K562 (cell line): Measurements from ENCODE around the gene KIAA1614.

Experiments
- CAMTA2 ChIP-seq: fragments of 250-450 bp; sonication (Bioruptor Pico); conservative IDR thresholded peaks from 2 replicates; pipeline ENCODE4 v1.5.1; 2022
- CREBBP ChIP-seq: IDR thresholded peaks from one replicate; pipeline ENCODE4 v1.6.1; 2012; ENCODE audit warnings: low read depth, mild to moderate bottlenecking, control low read depth, inconsistent platforms, low read length
- E2F5 ChIP-seq: sonication (generic); formaldehyde crosslinking; IDR thresholded peaks from 2 replicates; pipeline ENCODE4 v1.8.0; 2022; ENCODE audit warnings: mild to moderate bottlenecking, missing genetic modification reagents
- EP300 ChIP-seq: IDR thresholded peaks from 2 replicates; pipeline ENCODE4 v1.6.1; 2012; ENCODE audit warnings: low read length, improper control_type of control experiment
- JUND ChIP-seq, 2 experiments: IDR thresholded peaks; 2 replicates in 1 of 2; 3 replicates in 1 of 2; pipeline ENCODE4 v1.6.1; 2011; ENCODE audit warnings: borderline replicate concordance in 2 of 2, low read depth in 2 of 2, low read length in 2 of 2, improper control_type of control experiment in 1 of 2, missing biosample characterization in 1 of 2, missing genetic modification characterization in 1 of 2, missing genetic modification reagents in 1 of 2
- POLR2AphosphoS2 ChIP-seq: IDR thresholded peaks from 2 replicates; pipeline ENCODE4 v1.6.1; 2012; ENCODE audit warnings: low read length, improper control_type of control experiment
- ZNF12 ChIP-seq: sonication (generic); formaldehyde crosslinking; IDR thresholded peaks from 2 replicates; pipeline ENCODE4 v1.4.0; 2020; ENCODE audit warnings: mild to moderate bottlenecking, missing genetic modification reagents
- ZNF212 ChIP-seq: fragments of 450-650 bp; formaldehyde crosslinking; IDR thresholded peaks from 2 replicates; pipeline ENCODE4 v1.4.0; 2020; ENCODE audit warnings: mild to moderate bottlenecking
- ZNF431 ChIP-seq: sonication (generic); formaldehyde crosslinking; IDR thresholded peaks from 2 replicates; pipeline ENCODE4 v1.8.0; 2022; ENCODE audit warnings: mild to moderate bottlenecking, missing genetic modification reagents
- TF ChIP-seq, protein P1 (sequence below), 3 experiments: IDR thresholded peaks in 2 of 3; conservative IDR thresholded peaks in 1 of 3; 2 replicates each; pipeline ENCODE4 v1.5.1; 2011 to 2012; ENCODE audit warnings: low read length in 3 of 3, mild to moderate bottlenecking in 3 of 3, control low read depth in 2 of 3, improper control_type of control experiment in 1 of 3, inconsistent platforms in 1 of 3, low read depth in 1 of 3, mixed read lengths in 1 of 3, moderate library complexity in 1 of 3; ENCODE audit not compliant: insufficient read depth in 2 of 3

- TF ChIP-seq ZNF212 (CRISPR knock-in tag) (no peak), ZNF431 (CRISPR knock-in tag) (no peak), CREBBP (no peak), EP300 (no peak), ZNF12 (no peak), CAMTA2 (CRISPR knock-in tag) (no peak), POLR2AphosphoS2 (no peak), JUND (IDR thresholded peaks at IDR 0.05; ENCODE audit: borderline replicate concordance, low read depth, low read length) (no peak), JUND (tag; IDR thresholded peaks at IDR 0.05; ENCODE audit: borderline replicate concordance, low read depth, low read length) (no peak), E2F5 (CRISPR knock-in tag) (no peak)
- TF ChIP-seq, protein P1, sequence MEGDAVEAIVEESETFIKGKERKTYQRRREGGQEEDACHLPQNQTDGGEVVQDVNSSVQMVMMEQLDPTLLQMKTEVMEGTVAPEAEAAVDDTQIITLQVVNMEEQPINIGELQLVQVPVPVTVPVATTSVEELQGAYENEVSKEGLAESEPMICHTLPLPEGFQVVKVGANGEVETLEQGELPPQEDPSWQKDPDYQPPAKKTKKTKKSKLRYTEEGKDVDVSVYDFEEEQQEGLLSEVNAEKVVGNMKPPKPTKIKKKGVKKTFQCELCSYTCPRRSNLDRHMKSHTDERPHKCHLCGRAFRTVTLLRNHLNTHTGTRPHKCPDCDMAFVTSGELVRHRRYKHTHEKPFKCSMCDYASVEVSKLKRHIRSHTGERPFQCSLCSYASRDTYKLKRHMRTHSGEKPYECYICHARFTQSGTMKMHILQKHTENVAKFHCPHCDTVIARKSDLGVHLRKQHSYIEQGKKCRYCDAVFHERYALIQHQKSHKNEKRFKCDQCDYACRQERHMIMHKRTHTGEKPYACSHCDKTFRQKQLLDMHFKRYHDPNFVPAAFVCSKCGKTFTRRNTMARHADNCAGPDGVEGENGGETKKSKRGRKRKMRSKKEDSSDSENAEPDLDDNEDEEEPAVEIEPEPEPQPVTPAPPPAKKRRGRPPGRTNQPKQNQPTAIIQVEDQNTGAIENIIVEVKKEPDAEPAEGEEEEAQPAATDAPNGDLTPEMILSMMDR (IDR thresholded peaks at IDR 0.05 in 2 of 3, conservative IDR thresholded peaks at IDR 0.05 in 1 of 3; ENCODE audit: insufficient read depth in 2 of 3, low read depth in 1 of 3, low read length in 3 of 3) = no peak
Measured at GRCh38 chr1:180912801-180913565, at the start of gene KIAA1614.
